Measurements from ENCODE around the gene CASK.

- no peak for TF ChIP-seq EZH2 (IDR thresholded peaks at IDR 0.05)
- TF ChIP-seq POLR2AphosphoS5 (IDR thresholded peaks at IDR 0.05; ENCODE audit: borderline replicate concordance, low read depth, low read length), result no peak
- no peak for TF ChIP-seq FOXP2 (optimal IDR thresholded peaks at IDR 0.05; ENCODE audit: control extremely low read depth, extremely low read length, insufficient read depth)
Measured at GRCh38 chrX:41559235-41560052, 363.9 kb downstream of the CASK start.
